Glomerular visceral epithelial cell (primary cell): ENCODE results near the gene EIF3A.
A peak's percentile ranks its signal among the peaks of the same experiment; 100 is the strongest.
"Not testable (repeated sequence)": the region's sequence is repeated elsewhere in the genome, so short reads cannot be mapped to it uniquely, and the experiment has no call there.

Experiments used
- DNase-seq: peaks from one replicate; pipeline ENCODE4 v3.0.0-alpha.2; 2016; ENCODE audit errors: extremely low spot score

Gene EIF3A, protein sequence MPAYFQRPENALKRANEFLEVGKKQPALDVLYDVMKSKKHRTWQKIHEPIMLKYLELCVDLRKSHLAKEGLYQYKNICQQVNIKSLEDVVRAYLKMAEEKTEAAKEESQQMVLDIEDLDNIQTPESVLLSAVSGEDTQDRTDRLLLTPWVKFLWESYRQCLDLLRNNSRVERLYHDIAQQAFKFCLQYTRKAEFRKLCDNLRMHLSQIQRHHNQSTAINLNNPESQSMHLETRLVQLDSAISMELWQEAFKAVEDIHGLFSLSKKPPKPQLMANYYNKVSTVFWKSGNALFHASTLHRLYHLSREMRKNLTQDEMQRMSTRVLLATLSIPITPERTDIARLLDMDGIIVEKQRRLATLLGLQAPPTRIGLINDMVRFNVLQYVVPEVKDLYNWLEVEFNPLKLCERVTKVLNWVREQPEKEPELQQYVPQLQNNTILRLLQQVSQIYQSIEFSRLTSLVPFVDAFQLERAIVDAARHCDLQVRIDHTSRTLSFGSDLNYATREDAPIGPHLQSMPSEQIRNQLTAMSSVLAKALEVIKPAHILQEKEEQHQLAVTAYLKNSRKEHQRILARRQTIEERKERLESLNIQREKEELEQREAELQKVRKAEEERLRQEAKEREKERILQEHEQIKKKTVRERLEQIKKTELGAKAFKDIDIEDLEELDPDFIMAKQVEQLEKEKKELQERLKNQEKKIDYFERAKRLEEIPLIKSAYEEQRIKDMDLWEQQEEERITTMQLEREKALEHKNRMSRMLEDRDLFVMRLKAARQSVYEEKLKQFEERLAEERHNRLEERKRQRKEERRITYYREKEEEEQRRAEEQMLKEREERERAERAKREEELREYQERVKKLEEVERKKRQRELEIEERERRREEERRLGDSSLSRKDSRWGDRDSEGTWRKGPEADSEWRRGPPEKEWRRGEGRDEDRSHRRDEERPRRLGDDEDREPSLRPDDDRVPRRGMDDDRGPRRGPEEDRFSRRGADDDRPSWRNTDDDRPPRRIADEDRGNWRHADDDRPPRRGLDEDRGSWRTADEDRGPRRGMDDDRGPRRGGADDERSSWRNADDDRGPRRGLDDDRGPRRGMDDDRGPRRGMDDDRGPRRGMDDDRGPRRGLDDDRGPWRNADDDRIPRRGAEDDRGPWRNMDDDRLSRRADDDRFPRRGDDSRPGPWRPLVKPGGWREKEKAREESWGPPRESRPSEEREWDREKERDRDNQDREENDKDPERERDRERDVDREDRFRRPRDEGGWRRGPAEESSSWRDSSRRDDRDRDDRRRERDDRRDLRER (N-terminal part only)

GRCh38 chr10:119080521-119081259, at the start of gene EIF3A:
Gene EIF3A, minus strand, starts transcription at chr10:119080817. Its CDS starts 141 bp downstream, at chr10:119080676.
- peak; percentile 93 for DNase-seq

DNA sequence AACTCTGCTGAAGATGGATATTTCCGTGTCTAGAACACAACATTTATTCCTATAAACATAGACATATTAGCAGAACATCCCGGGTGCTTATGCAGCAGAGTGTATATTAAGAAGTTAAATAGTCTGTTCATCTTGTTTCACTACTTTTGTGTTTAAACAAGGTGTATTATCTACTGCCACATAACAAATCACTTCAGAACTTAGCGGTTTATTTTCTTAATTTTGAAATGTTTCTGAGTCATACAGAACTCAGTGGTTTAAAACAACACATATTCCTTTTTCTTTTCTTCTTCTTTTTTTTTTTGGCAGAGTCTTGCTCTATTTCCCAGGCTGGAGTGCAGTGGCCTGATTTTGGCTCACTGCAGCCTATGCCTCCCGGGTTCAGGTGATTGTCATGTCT, 49.1 kb upstream of the EIF3A start:
- no peak for DNase-seq

GRCh38 chr10:119125942-119126341, 45.3 kb upstream of the EIF3A start:
- no peak for DNase-seq

- no peak for DNase-seq
Observed at GRCh38 chr10:119120875-119121274, 40.3 kb upstream of the EIF3A start.

DNA sequence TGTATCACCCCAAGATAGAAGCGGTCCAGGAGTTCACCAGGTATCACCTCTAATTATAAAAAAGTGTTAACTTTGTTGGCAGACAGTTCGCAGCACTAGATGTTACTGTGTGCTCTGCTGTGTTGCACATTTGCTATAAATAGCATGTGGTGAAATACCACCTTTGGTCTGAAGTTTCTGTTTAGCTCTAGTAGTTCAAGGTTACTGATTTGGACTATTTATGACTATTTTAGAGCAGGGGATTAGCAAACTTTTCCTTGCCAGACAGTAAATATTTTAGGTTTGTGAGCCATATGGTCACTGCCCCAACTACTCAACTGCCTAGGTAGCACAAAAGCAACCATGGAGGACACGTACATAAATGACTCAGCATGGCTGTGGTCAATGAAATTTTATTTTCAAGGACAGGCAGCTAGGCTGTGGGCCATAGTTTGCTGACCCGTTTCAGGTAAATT, 39.8 kb upstream of the EIF3A start:
- DNase-seq: peak; percentile 29

- DNase-seq: no peak
Observed at GRCh38 chr10:119119400-119119799, 38.8 kb upstream of the EIF3A start.

DNA sequence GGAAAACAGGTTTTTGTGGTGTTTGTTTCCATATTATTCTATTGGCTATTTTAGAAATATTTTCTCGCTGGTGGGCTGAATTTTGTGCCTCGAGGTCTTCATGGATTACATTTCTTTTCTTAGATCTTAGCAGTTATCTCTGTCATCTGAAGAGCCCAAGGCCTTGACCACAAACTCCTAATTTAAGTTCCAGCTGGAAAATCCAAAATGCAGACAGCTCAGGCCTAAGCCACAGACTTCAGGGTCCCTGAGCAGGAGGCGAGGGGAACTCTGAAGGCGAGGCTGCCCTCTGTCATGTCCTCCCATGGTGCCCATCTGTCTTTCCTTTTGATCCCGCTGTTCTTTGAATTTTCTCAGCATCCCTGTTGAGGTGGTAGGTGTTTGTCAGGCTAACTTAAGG, 37.6 kb upstream of the EIF3A start:
- no peak for DNase-seq

GRCh38 chr10:119116326-119116951, 35.8 kb upstream of the EIF3A start:
- no peak for DNase-seq

GRCh38 chr10:119115926-119116325, 35.3 kb upstream of the EIF3A start:
- DNase-seq: no peak

DNA sequence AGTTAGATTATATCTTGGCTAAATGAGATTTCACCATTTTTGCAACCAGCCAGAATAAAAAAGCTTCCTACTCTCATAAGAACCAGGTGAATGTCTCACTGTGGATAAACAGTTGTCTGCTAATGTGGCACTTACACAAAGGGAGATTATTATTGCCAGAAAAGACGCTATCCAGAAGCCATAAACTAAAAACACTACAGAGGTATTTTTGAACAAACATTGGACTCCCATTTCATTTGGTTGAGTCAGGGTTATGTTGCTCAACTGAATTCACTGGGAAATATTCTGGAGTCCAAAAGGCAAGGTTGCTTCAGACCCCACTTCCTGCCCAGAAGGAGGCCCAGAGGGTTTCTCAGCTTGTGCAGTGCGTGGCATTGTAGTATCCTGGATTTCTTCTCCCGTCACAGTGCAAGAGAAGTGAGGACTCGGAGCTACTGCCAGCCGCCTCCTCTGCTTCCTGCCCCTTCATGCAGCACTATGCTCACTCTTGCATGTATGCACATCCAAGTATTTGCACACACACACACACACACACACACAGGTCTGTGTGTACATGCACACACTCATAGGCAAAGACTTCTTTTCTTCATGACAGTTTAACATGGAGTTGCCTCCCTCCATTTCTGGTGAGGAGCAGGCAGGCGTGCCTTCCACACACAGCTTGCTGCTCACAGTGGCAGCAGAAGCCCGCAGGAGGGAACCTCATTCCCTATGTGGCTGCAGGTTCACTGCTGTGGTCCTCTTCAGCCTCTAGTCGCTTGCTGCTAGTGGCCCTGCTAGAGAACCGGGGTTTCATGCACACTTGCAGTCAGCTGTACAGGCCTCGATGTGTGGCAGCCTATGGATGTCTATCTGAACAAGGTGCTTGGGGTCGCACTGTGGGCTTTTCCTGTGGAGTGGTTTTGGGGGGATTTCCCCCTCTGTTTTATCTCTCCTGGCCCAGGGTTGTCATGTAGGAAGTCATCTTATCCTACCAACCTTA, 33.4 kb upstream of the EIF3A start:
- no peak for DNase-seq

DNA sequence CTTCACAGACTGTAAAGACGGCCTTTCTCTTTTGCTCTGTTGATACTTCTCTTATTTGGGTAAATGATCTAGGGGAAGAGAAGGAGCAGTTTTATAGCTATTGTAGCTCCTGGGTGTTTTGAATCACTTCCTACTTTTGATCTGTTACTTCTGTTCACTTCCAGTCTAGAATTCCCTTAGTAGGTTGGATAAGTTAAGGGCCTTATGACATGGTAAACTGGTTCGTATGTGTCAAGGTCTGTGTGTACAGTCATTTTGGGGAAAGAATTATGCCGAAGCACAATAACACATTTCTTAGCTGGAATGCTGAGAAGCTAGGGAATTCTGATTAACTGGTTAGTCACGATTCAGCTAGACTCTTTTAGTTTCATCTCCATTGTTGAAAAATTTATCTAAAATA, 31.4 kb upstream of the EIF3A start:
- DNase-seq: no peak

DNA sequence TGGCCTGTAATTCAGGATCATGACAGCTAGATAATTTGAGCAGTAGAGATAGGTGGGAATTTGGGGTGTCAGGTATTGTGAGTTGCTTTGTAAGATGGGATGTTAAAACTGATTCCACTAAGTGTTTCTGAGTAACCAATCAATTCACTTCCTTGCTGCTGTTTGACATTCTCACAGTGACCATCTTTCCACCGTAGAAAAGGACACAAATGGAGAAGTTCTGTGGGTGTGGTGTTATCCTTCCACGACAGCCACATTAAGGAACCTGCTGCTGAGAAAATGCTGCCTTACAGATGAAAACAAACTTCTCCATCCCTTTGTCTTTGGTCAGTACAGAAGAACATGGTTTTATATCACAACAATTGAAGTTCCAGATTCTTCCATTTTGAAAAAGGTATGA, 27.2 kb upstream of the EIF3A start:
- not testable (repeated sequence) for DNase-seq

- not testable (repeated sequence) for DNase-seq
Observed at GRCh38 chr10:119107106-119107505, 26.5 kb upstream of the EIF3A start.

DNA sequence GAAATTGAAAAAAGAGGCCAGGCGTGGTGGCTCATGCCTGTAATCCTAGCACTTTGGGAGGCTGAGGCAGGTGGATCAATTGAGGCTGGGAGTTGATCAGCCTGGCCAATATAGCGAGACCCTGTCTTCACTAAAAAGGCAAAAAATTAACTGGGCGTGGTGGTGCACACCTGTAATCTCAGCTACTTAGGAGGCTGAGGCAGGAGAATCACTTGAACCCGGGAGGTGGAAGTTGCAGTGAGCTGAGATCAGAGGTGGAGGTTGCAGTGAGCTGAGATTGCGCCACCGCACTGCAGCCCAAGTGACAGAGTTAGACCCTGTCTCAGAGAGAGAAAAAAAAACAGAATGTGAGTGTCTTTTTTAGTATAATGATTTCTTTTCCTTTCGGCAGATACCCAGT, 25.3 kb upstream of the EIF3A start:
- not testable (repeated sequence) for DNase-seq

DNA sequence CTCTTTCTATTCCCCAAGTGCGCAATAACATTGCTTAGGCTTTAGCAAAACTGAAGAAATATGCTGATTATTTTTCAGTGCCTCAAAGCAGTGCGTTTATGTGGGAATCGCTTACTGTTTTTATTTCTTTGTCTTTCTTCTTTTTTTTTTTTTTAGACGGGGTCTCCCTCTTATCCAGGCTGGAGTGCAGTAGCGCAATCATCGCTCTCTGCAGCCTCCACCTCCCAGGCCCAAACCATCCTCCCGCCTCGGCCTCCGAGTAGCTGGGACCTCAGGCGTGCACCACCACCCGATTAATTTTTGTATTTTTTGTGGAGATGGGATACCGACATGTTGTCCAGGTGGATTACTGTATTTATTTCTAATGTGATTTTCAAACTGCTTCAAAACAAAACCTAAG, 24.5 kb upstream of the EIF3A start:
- DNase-seq: no peak

DNA sequence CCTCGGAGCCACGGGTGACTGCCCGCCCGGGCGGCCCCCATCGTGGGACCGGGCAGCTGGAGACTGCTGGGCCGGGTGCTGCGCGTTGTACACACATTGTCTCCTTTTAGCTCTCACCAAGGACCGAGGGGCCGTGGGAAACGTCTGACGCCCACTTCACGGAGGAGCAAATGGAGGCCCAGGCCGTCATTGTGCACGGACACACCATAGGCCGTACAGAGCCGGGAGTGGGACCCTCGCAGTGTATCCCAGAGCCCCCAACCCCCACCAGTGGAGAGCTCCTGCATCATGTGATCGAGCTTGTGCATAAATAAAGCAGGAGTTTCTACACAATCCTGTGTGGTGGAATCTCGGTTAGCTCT, 24.0 kb upstream of the EIF3A start:
- DNase-seq: no peak

DNA sequence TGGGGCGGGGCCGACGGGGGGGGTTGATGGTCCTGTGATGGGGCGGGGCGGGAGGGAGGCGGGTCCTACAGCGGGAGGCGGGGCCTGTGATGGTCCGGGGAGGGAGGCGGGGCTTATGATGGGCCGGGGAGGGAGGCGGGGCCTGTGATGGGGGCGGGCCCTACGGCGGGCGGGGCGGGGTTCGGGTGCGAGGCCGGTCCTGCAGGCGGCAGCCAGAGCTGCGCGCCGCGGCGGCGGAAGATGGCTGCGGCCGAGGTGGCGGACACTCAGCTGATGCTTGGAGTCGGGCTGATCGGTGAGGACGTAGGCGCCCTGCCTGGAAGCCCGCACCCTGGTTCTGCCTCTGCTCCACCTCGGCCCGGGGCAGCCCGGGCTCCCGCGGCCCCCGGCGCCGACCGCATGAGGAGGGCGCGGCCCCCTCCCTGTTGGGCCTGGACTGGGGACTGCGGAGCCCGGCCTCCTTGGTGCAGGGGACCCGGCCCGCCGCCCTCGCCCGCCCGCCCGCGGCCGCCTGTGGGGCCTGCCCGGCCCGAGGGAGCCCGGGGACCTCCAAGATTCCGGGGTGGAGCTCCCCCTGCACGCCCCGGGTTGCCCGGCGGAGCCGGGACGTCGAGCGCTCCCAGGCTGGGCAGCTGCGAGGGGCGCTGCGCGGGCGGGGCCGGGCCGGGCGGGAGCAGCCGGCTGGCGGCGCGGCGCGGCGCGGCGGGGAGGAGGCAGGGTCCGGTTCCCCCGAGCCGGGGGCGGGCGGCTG, 23.5 kb upstream of the EIF3A start, which contains the start of gene DENND10:
Gene DENND10 (plus strand): TSS at position 211 of the 751 bp plus-strand sequence. CDS start 30 bp downstream, at position 241.
- peak; percentile 86 for DNase-seq

DNA sequence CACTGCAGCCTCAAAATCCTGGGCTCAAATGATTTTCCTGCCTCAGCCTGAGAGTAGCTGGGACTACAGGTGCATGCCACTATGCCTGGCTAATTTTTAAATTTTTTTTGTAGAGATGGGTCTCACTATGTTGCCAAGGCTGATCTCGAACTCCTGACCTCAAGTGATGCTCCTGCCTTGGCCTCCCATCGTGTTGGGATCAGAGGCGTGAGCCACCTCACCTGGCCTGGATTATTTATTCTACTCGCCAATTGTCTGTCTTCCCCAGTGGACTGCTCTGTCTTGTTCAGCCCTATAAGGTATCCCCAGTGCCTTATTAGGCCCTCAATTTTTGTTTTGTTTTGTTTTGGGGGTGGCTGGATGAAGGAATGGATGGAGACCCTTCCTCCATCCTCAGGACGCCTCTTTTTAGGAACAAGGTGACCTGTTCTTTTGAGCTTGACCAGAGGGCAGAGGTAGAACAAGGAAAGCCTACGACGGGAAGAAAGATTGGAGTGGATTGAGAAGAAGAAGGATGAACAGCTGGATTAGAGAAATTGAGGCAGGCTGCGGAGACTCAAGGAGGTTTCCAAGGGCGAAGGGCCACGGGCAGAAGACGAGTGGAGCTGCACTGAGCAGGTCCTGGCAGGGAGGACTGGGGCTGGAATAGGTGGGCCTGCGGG, 22.8 kb upstream of the EIF3A start:
- no peak for DNase-seq
